OCI-LY1 (cell line): ENCODE data around the gene ATP1B1.

Source experiments
- H2AFZ ChIP-seq: fragments of 200-600 bp; sonication (generic), shearing (Covaris generic); 2 replicates; pipeline ENCODE4 v1.6.0; 2014; ENCODE audit warnings: antibody characterized with exemption, mild to moderate bottlenecking, low read length
- H3F3A ChIP-seq: fragments of 200-600 bp; sonication (generic), shearing (Covaris generic); 2 replicates; pipeline ENCODE4 v1.6.0; 2014; ENCODE audit warnings: mild to moderate bottlenecking, antibody characterized with exemption, low read length, moderate library complexity; ENCODE audit not compliant: insufficient read depth
- H3K27ac ChIP-seq: fragments of 200-600 bp; sonication (generic); 2 replicates; pipeline ENCODE4 v1.5.1; 2014; ENCODE audit warnings: low read length, mixed run types, mild to moderate bottlenecking, low read depth; ENCODE audit not compliant: poor library complexity, severe bottlenecking
- H3K27me3 ChIP-seq: fragments of 200-600 bp; sonication (generic); 2 replicates; pipeline ENCODE4 v1.6.0; 2014; ENCODE audit warnings: antibody characterized with exemption, mild to moderate bottlenecking, low read length, moderate library complexity; ENCODE audit not compliant: insufficient read depth
- H3K36me3 ChIP-seq: fragments of 200-600 bp; sonication (generic); 2 replicates; pipeline ENCODE4 v1.6.1; 2014; ENCODE audit warnings: mild to moderate bottlenecking, antibody characterized with exemption, low read length, moderate library complexity, mixed read lengths; ENCODE audit not compliant: insufficient read depth
- H3K4me1 ChIP-seq: fragments of 200-600 bp; sonication (generic); 2 replicates; pipeline ENCODE4 v1.5.1; 2014; ENCODE audit warnings: mild to moderate bottlenecking, low read length, moderate library complexity; ENCODE audit not compliant: insufficient read depth, severe bottlenecking
- H3K4me2 ChIP-seq: fragments of 200-600 bp; sonication (generic), shearing (Covaris generic); 2 replicates; pipeline ENCODE4 v1.6.1; 2014; ENCODE audit warnings: low read length
- H3K4me3 ChIP-seq: fragments of 200-600 bp; sonication (generic); 2 replicates; pipeline ENCODE4 v1.5.1; 2014; ENCODE audit warnings: low read length, low read depth, mild to moderate bottlenecking, mixed read lengths; ENCODE audit not compliant: poor library complexity, severe bottlenecking
- H3K79me2 ChIP-seq: fragments of 200-600 bp; shearing (Covaris generic); 2 replicates; pipeline ENCODE4 v1.6.1; 2016; ENCODE audit warnings: mixed run types, low read length, mixed read lengths; ENCODE audit not compliant: insufficient read depth
- H3K9ac ChIP-seq: fragments of 200-600 bp; sonication (generic), shearing (Covaris generic); 2 replicates; pipeline ENCODE4 v1.6.1; 2014; ENCODE audit warnings: mild to moderate bottlenecking, low read length, mixed read lengths
- H3K9me2 ChIP-seq: fragments of 200-600 bp; sonication (generic), shearing (Covaris generic); 2 replicates; pipeline ENCODE4 v1.6.1; 2014; ENCODE audit warnings: low read depth, mild to moderate bottlenecking, low read length, mixed read lengths
- H3K9me3 ChIP-seq: fragments of 200-600 bp; shearing (Covaris generic); 2 replicates; pipeline ENCODE4 v1.6.1; 2014; ENCODE audit warnings: low read length, mixed read lengths
- H4K20me1 ChIP-seq: fragments of 200-600 bp; sonication (generic), shearing (Covaris generic); 2 replicates; pipeline ENCODE4 v1.6.0; 2016; ENCODE audit warnings: mild to moderate bottlenecking, low read length; ENCODE audit not compliant: insufficient read depth
- EZH2 ChIP-seq: fragments of 200-600 bp; sonication (generic), shearing (Covaris generic); IDR thresholded peaks from 2 replicates; pipeline ENCODE4 v1.8.0; 2017; ENCODE audit warnings: borderline replicate concordance, mixed run types, mild to moderate bottlenecking, antibody characterized with exemption, low read length, moderate library complexity, mixed read lengths
- TF ChIP-seq, protein P1 (sequence below): fragments of 200-600 bp; sonication (generic), shearing (Covaris generic); IDR thresholded peaks from 2 replicates; pipeline ENCODE4 v1.5.1; 2017; ENCODE audit warnings: mild to moderate bottlenecking, antibody characterized with exemption, low read length, moderate library complexity, mixed read lengths

Gene ATP1B1

DNA sequence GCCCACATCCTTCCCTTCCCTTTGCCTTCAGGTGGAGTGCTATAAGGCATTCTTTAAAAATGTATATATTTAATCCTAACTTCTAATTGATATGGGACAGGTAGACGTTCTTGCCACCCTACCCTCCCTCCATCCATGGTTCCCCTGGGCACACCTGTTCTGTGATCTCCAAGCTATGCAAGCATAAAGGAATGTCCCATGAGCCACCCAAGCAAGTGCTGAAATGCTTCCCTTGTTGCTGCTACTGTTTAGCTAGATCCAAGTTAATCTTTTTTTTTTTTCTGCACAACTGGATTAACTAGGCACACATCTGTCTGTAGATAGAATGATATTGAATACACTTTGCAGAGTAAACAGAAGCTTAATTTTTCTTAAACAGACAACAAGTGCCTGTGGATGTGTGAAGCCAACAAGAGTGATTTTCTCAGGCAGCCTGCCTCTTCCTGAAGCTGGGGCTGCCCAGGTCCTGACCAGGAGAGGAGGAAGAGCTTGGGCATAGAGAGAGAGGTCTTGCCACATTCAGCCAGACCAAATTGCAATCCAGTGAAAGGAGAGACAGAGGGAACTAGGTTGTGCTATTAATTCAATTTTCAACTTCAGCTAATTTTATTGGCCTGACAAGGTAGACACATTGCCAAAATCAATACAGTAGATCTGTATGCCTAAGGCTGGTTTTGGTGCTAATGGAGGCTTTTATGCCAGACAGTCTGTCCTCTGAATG lies 28.2 kb upstream of the ATP1B1 start:
- Histone ChIP-seq H3K27me3 (no peaks in the 10 kb centered on the region), H3K79me2 (no peaks in the 10 kb centered on the region), H2AFZ (no peak overlapping the region), H3K9me2 (no peaks in the 10 kb centered on the region), H3K27ac (no peak overlapping the region), H3K4me1 (no peaks in the 10 kb centered on the region), H3K9ac (no peak overlapping the region), H3K9me3 (no peaks in the 10 kb centered on the region), H4K20me1 (no peaks in the 10 kb centered on the region), H3K4me2 (no peak overlapping the region), H3F3A (no peaks in the 10 kb centered on the region), H3K4me3 (no peak overlapping the region), H3K36me3 (no peaks in the 10 kb centered on the region)
- TF ChIP-seq, protein P1, sequence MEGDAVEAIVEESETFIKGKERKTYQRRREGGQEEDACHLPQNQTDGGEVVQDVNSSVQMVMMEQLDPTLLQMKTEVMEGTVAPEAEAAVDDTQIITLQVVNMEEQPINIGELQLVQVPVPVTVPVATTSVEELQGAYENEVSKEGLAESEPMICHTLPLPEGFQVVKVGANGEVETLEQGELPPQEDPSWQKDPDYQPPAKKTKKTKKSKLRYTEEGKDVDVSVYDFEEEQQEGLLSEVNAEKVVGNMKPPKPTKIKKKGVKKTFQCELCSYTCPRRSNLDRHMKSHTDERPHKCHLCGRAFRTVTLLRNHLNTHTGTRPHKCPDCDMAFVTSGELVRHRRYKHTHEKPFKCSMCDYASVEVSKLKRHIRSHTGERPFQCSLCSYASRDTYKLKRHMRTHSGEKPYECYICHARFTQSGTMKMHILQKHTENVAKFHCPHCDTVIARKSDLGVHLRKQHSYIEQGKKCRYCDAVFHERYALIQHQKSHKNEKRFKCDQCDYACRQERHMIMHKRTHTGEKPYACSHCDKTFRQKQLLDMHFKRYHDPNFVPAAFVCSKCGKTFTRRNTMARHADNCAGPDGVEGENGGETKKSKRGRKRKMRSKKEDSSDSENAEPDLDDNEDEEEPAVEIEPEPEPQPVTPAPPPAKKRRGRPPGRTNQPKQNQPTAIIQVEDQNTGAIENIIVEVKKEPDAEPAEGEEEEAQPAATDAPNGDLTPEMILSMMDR = no peak
- TF ChIP-seq EZH2 = no peak

DNA sequence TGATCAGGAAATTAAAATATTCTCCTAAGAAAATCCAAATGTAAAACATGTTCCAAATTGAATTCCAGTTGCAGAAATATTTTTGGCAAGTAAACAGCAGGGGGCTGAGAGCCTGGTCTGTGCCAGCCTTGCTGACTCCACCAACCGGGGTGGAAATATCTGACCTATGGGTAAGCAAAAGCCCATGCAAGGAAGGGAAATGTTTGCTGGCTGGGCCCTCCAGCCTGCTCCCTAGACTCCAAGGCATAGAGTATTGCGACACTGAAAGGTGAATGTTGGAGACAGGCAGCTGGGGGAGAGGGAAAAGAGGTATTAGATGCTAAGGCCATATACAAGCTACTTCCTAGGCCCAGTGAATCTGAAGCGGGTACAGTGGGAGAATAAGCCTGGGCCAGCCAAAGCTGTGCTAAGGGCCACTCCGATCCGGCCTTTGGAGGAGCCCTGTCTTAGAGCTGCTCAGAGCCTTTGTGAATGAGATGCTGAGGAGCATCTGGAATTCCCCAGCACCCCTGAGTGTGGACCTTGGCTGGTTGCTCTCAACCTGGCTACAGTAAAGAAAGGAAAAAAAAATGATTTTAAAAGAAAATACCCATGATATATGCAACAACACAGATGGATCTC lies 24.9 kb upstream of the ATP1B1 start:
- Histone ChIP-seq H3K4me2 (no peak overlapping the region), H3K79me2 (no peaks in the 10 kb centered on the region), H3K9me3 (no peaks in the 10 kb centered on the region), H3K9ac (no peak overlapping the region), H3K27me3 (no peaks in the 10 kb centered on the region), H3K4me3 (no peak overlapping the region), H3K9me2 (no peaks in the 10 kb centered on the region), H3K4me1 (no peaks in the 10 kb centered on the region), H2AFZ (no peak overlapping the region), H4K20me1 (no peaks in the 10 kb centered on the region), H3F3A (no peaks in the 10 kb centered on the region), H3K27ac (no peak overlapping the region), H3K36me3 (no peaks in the 10 kb centered on the region)
- no peak for TF ChIP-seq EZH2
- TF ChIP-seq, protein P1 = no peak

DNA sequence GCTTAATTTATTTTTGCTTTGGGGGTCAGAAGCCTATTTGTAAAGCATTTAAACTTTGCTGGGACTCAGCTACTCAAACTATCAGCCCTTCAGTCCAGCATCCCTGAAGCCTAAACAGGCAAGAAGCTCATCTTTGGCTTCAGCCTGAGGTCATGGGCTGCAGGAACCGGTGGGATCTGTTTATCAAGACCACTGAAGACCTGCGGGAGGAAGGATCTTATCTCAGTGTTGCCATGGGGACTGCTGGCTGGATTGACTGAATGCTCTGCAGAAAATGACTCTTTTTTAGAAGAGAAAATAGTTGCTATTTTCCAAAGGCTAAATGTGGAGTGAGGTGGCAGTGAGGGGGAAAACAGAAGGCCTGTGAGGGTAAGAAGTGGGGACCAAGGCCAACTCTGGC lies 20.6 kb upstream of the ATP1B1 start:
- Histone ChIP-seq H3K79me2 (no peaks in the 10 kb centered on the region), H3K9me2 (no peaks in the 10 kb centered on the region), H3K4me1 (no peaks in the 10 kb centered on the region), H3K9ac (no peak overlapping the region), H3K27me3 (no peaks in the 10 kb centered on the region), H3K9me3 (no peaks in the 10 kb centered on the region), H4K20me1 (no peaks in the 10 kb centered on the region), H3K27ac (no peak overlapping the region), H2AFZ (no peak overlapping the region), H3F3A (no peaks in the 10 kb centered on the region), H3K36me3 (no peaks in the 10 kb centered on the region), H3K4me2 (no peak overlapping the region), H3K4me3 (no peak overlapping the region)
- no peak for TF ChIP-seq EZH2
- TF ChIP-seq, protein P1 = no peak
